Osteocyte (in vitro differentiated cells): ENCODE data around the gene NPW. TPM values are rescaled to one million over a fixed set of nuclear protein-coding genes. Genes with fewer than 3 reads are reported as not detected.

ENCODE experiments used
- DNase-seq: peaks from one replicate; pipeline ENCODE4 v3.0.0; 2021; ENCODE audit warnings: mixed read lengths; ENCODE audit not compliant: unreplicated experiment; ENCODE audit errors: extremely low spot score
- H3K27ac Mint-ChIP-seq: one replicate; pipeline ENCODE4 v1.8.0; 2021; ENCODE audit warnings: mild to moderate bottlenecking, mixed read lengths; ENCODE audit not compliant: unreplicated experiment
- H3K27me3 Mint-ChIP-seq: one replicate; pipeline ENCODE4 v1.8.0; 2021; ENCODE audit warnings: mixed read lengths; ENCODE audit not compliant: unreplicated experiment
- H3K36me3 Mint-ChIP-seq: one replicate; pipeline ENCODE4 v1.8.0; 2021; ENCODE audit warnings: mixed read lengths; ENCODE audit not compliant: unreplicated experiment
- H3K4me1 Mint-ChIP-seq: one replicate; pipeline ENCODE4 v1.8.0; 2021; ENCODE audit warnings: mixed read lengths; ENCODE audit not compliant: unreplicated experiment
- H3K4me3 Mint-ChIP-seq: one replicate; pipeline ENCODE4 v1.8.0; 2021; ENCODE audit warnings: mild to moderate bottlenecking, moderate library complexity, mixed read lengths; ENCODE audit not compliant: unreplicated experiment
- H3K9me3 Mint-ChIP-seq: one replicate; pipeline ENCODE4 v1.8.0; 2021; ENCODE audit warnings: mixed read lengths; ENCODE audit not compliant: unreplicated experiment
- CTCF ChIP-seq: fragments of 200-600 bp; sonication (generic); IDR thresholded peaks from 2 replicates; pipeline ENCODE4 v1.5.0; 2021; ENCODE audit warnings: antibody characterized with exemption, mild to moderate bottlenecking, moderate library complexity
- total RNA-seq: library from RNA; stranded (reverse); gene quantifications from 2 replicates; pipeline ENCODE4 v1.2.1, GENCODE V29; 2021

The NPW gene
- total RNA-seq, 1 donor from 2014 or later = 4.1 TPM

- H3K27ac Mint-ChIP-seq = no peak overlapping the region
- H3K9me3 Mint-ChIP-seq = no peaks in the 10 kb centered on the region
- no peaks in the 10 kb centered on the region for H3K27me3 Mint-ChIP-seq
- no peak overlapping the region for H3K4me3 Mint-ChIP-seq
- no peak for DNase-seq
- peaks cover 22% of the 10 kb centered on the region for H3K4me1 Mint-ChIP-seq
- peaks cover 12% of the 10 kb centered on the region for H3K36me3 Mint-ChIP-seq
- no peak for TF ChIP-seq CTCF
These were observed 45.2 kb upstream of the NPW start for GRCh38 chr16:1974157-1975070.

GRCh38 chr16:1975432-1976215, 44.0 kb upstream of the NPW start:
- H3K9me3 Mint-ChIP-seq = no peaks in the 10 kb centered on the region
- H3K4me3 Mint-ChIP-seq = no peak overlapping the region
- TF ChIP-seq CTCF = no peak
- no peak for DNase-seq
- peaks cover 4% of the 10 kb centered on the region for H3K27me3 Mint-ChIP-seq
- H3K27ac Mint-ChIP-seq = no peak overlapping the region
- H3K36me3 Mint-ChIP-seq = peaks cover 12% of the 10 kb centered on the region
- peaks cover 22% of the 10 kb centered on the region for H3K4me1 Mint-ChIP-seq

GRCh38 chr16:1976216-1976520, 43.4 kb upstream of the NPW start:
- Mint-ChIP-seq H3K36me3 (peaks cover 12% of the 10 kb centered on the region), H3K27ac (no peak overlapping the region), H3K4me3 (no peak overlapping the region), H3K4me1 (peaks cover 19% of the 10 kb centered on the region), H3K27me3 (peaks cover 9% of the 10 kb centered on the region), H3K9me3 (no peaks in the 10 kb centered on the region)
- no peak for TF ChIP-seq CTCF
- DNase-seq = no peak

GRCh38 chr16:1976951-1977874, 42.4 kb upstream of the NPW start:
- Mint-ChIP-seq H3K9me3 (no peaks in the 10 kb centered on the region), H3K27me3 (peaks cover 9% of the 10 kb centered on the region), H3K36me3 (peaks cover 9% of the 10 kb centered on the region), H3K4me3 (no peak overlapping the region), H3K4me1 (peaks cover 10% of the 10 kb centered on the region), H3K27ac (no peak overlapping the region)
- no peak for TF ChIP-seq CTCF
- no peak for DNase-seq
